GM23338 (cell line): ENCODE results near the gene ASTE1. TPM values are rescaled to one million over a fixed set of nuclear protein-coding genes. Genes with fewer than 3 reads are reported as not detected.

Experiments used
- ATAC-seq: fragments of 200-7000 bp; cut with Tn5 transposase; 3 replicates; pipeline ENCODE4 v1.9.1; 2020
- DNase-seq: peaks from one replicate; pipeline ENCODE4 v3.0.0-alpha.2; 2015; ENCODE audit warnings: low spot score
- H2AFZ ChIP-seq: fragments of 200-600 bp; sonication (generic); 2 replicates; pipeline ENCODE4 v1.8.0; 2016; ENCODE audit warnings: antibody characterized with exemption, mild to moderate bottlenecking, moderate library complexity
- H3F3A ChIP-seq: fragments of 200-600 bp; sonication (generic); replicated peaks from 2 replicates; pipeline ENCODE4 v1.8.0; 2017; ENCODE audit warnings: antibody characterized with exemption, mixed run types, low read depth
- H3K27ac ChIP-seq: fragments of 200-600 bp; sonication (generic); 2 replicates; pipeline ENCODE4 v1.6.1; 2016; ENCODE audit warnings: low read depth
- H3K27me3 ChIP-seq: fragments of 200-600 bp; sonication (generic); 2 replicates; pipeline ENCODE4 v1.8.0; 2016; ENCODE audit warnings: mild to moderate bottlenecking, mixed run types, moderate library complexity; ENCODE audit not compliant: insufficient read depth
- H3K36me3 ChIP-seq: fragments of 200-600 bp; sonication (generic); 2 replicates; pipeline ENCODE4 v1.8.0; 2016; ENCODE audit warnings: mild to moderate bottlenecking; ENCODE audit not compliant: insufficient read depth
- H3K4me1 ChIP-seq: fragments of 200-600 bp; sonication (generic); 2 replicates; pipeline ENCODE4 v1.8.0; 2016; ENCODE audit warnings: mild to moderate bottlenecking, moderate library complexity; ENCODE audit not compliant: insufficient read depth
- H3K4me2 ChIP-seq: fragments of 200-600 bp; sonication (generic); 2 replicates; pipeline ENCODE4 v1.7.1; 2017; ENCODE audit warnings: mixed run types
- H3K4me3 ChIP-seq: fragments of 200-600 bp; sonication (generic); 2 replicates; pipeline ENCODE4 v1.6.1; 2016; ENCODE audit warnings: mixed run types
- H3K79me2 ChIP-seq: fragments of 200-600 bp; sonication (generic); replicated peaks from 2 replicates; pipeline ENCODE4 v1.8.0; 2017; ENCODE audit warnings: mild to moderate bottlenecking; ENCODE audit not compliant: insufficient read depth
- H3K9me2 ChIP-seq: fragments of 200-600 bp; sonication (generic); 2 replicates; pipeline ENCODE4 v1.8.0; 2017; ENCODE audit not compliant: insufficient read depth
- H4K20me1 ChIP-seq: fragments of 200-600 bp; sonication (generic); replicated peaks from 2 replicates; pipeline ENCODE4 v1.8.0; 2017; ENCODE audit warnings: mild to moderate bottlenecking; ENCODE audit not compliant: insufficient read depth
- H3K27ac Mint-ChIP-seq: 2 replicates; pipeline ENCODE4 v1.8.0; 2020; ENCODE audit warnings: inconsistent platforms, mild to moderate bottlenecking, moderate library complexity, mixed read lengths
- H3K27me3 Mint-ChIP-seq: 3 replicates; pipeline ENCODE4 v1.8.0; 2022; ENCODE audit warnings: low read depth, mild to moderate bottlenecking, moderate library complexity, mixed read lengths, inconsistent platforms; ENCODE audit not compliant: insufficient read depth, poor library complexity
- H3K36me3 Mint-ChIP-seq: 3 replicates; pipeline ENCODE4 v1.8.0; 2021; ENCODE audit warnings: low read depth, mild to moderate bottlenecking, inconsistent platforms, moderate library complexity, mixed read lengths
- H3K4me1 Mint-ChIP-seq: 3 replicates; pipeline ENCODE4 v1.8.0; 2020; ENCODE audit warnings: mild to moderate bottlenecking, inconsistent platforms, mixed read lengths
- H3K4me3 Mint-ChIP-seq: 3 replicates; pipeline ENCODE4 v1.8.0; 2021; ENCODE audit warnings: moderate library complexity, mild to moderate bottlenecking, inconsistent platforms, mixed read lengths
- H3K9me3 Mint-ChIP-seq: 3 replicates; pipeline ENCODE4 v1.8.0; 2020; ENCODE audit warnings: moderate library complexity, mild to moderate bottlenecking, inconsistent platforms, mixed read lengths
- CREB1 ChIP-seq: fragments of 250-450 bp; sonication (Bioruptor Pico); IDR thresholded peaks from 2 replicates; pipeline ENCODE4 v1.5.0; 2020; ENCODE audit warnings: low read depth, mild to moderate bottlenecking, moderate library complexity
- CTCF ChIP-seq, 2 experiments: fragments of 200-600 bp in 1 of 2; sonication (generic) in 1 of 2; conservative IDR thresholded peaks; 2 replicates each; pipeline versions ENCODE4 v1.5.1 to v1.6.1; 2016 to 2017; ENCODE audit warnings: antibody characterized with exemption in 2 of 2, low read depth in 2 of 2, mild to moderate bottlenecking in 2 of 2, moderate library complexity in 1 of 2
- ETS1 ChIP-seq: IDR thresholded peaks from 2 replicates; pipeline ENCODE4 v1.6.1; 2016; ENCODE audit warnings: antibody characterized with exemption
- EZH2 ChIP-seq: fragments of 200-600 bp; sonication (generic); IDR thresholded peaks from one replicate; pipeline ENCODE4 v1.8.0; 2017; ENCODE audit warnings: antibody characterized with exemption, mild to moderate bottlenecking, low read depth; ENCODE audit not compliant: unreplicated experiment
- EZH2phosphoT487 ChIP-seq: fragments of 200-600 bp; sonication (generic); IDR thresholded peaks from one replicate; pipeline ENCODE4 v1.8.1; 2018; ENCODE audit warnings: antibody characterized with exemption; ENCODE audit not compliant: unreplicated experiment
- JUNB ChIP-seq: IDR thresholded peaks from one replicate; pipeline ENCODE4 v1.6.1; 2016; ENCODE audit warnings: antibody characterized with exemption; ENCODE audit not compliant: unreplicated experiment
- POLR2AphosphoS5 ChIP-seq: IDR thresholded peaks from 2 replicates; pipeline ENCODE4 v1.6.1; 2016; ENCODE audit warnings: antibody characterized with exemption, low read depth
- STAT1 ChIP-seq: IDR thresholded peaks from one replicate; pipeline ENCODE4 v1.6.1; 2016; ENCODE audit warnings: antibody characterized with exemption; ENCODE audit not compliant: unreplicated experiment
- ZNF114 ChIP-seq: fragments of 250-450 bp; sonication (Bioruptor Pico); IDR thresholded peaks from 2 replicates; pipeline ENCODE4 v1.5.0; 2020; ENCODE audit warnings: mild to moderate bottlenecking, moderate library complexity
- ZNF331 ChIP-seq: fragments of 250-450 bp; sonication (Bioruptor Pico); IDR thresholded peaks from 2 replicates; pipeline ENCODE4 v1.5.0; 2020; ENCODE audit warnings: low read depth, mild to moderate bottlenecking, moderate library complexity
- ZNF462 ChIP-seq: fragments of 250-450 bp; sonication (Bioruptor Pico); IDR thresholded peaks from 2 replicates; pipeline ENCODE4 v1.5.0; 2020; ENCODE audit warnings: mild to moderate bottlenecking, moderate library complexity
- polyA plus RNA-seq: library from polyadenylated mRNA; unstranded; fragments of >200 nt; fragmentation: Nextera tagmentation; extraction: Ambion mirVana; gene quantifications from 2 replicates; pipeline ENCODE4 v1.2.1, GENCODE V29; 2016
- total RNA-seq: library from RNA; depleted of rRNA; stranded (reverse); fragments of >200 nt; shearing (Covaris generic); gene quantifications from 2 replicates; pipeline ENCODE4 v1.2.3, GENCODE V29; 2014

The ASTE1 gene
- total and polyA plus RNA-seq, 2 experiments from 2014 or later: 4.9 to 8.9 TPM

- H3K27ac ChIP-seq: no peak overlapping the region
- no peak overlapping the region for H3K4me3 ChIP-seq
- H3K27me3 Mint-ChIP-seq: no peaks in the 10 kb centered on the region
- no peaks in the 10 kb centered on the region for H3K36me3 ChIP-seq
- no peaks in the 10 kb centered on the region for H3K9me3 Mint-ChIP-seq
- no peaks in the 10 kb centered on the region for H3K9me2 ChIP-seq
- peak; percentile 26; the same call in 1 of the 3 replicates for ATAC-seq
- DNase-seq: peak; percentile 61
- H3F3A ChIP-seq: no peaks in the 10 kb centered on the region
- no peak overlapping the region for H3K27ac Mint-ChIP-seq
- H3K4me2 ChIP-seq: no peak overlapping the region
- H3K79me2 ChIP-seq: no peaks in the 10 kb centered on the region
- no peak overlapping the region for H3K4me3 Mint-ChIP-seq
- TF ChIP-seq ZNF114 (CRISPR knock-in tag) (no peak), POLR2AphosphoS5 (no peak), EZH2 (no peak), CREB1 (CRISPR knock-in tag) (no peak), CTCF (conservative IDR thresholded peaks at IDR 0.05; ENCODE audit: low read depth in 2 of 2) (peak; percentile 64 to 85)
- no peaks in the 10 kb centered on the region for H3K27me3 ChIP-seq
- no peaks in the 10 kb centered on the region for H3K36me3 Mint-ChIP-seq
- no peaks in the 10 kb centered on the region for H3K4me1 Mint-ChIP-seq
- H2AFZ ChIP-seq: no peak overlapping the region
- no peaks in the 10 kb centered on the region for H4K20me1 ChIP-seq
- H3K4me1 ChIP-seq: no peaks in the 10 kb centered on the region
These were observed 7.0 kb upstream of the ASTE1 start for GRCh38 chr3:131033480-131034080.

GRCh38 chr3:131031660-131032059 is 5.0 kb upstream of the ASTE1 start:
- Histone ChIP-seq H4K20me1 (no peaks in the 10 kb centered on the region), H3F3A (no peaks in the 10 kb centered on the region), H2AFZ (no peak overlapping the region), H3K4me2 (no peak overlapping the region), H3K4me1 (peaks cover 5% of the 10 kb centered on the region; the same call in 1 of the 2 replicates), H3K4me3 (no peak overlapping the region), H3K36me3 (no peaks in the 10 kb centered on the region), H3K27me3 (no peaks in the 10 kb centered on the region), H3K27ac (no peak overlapping the region), H3K79me2 (no peaks in the 10 kb centered on the region), H3K9me2 (no peaks in the 10 kb centered on the region)
- Mint-ChIP-seq H3K27me3 (no peaks in the 10 kb centered on the region), H3K36me3 (no peaks in the 10 kb centered on the region), H3K4me1 (peaks cover 5% of the 10 kb centered on the region; the same call in 1 of the 3 replicates), H3K9me3 (no peaks in the 10 kb centered on the region), H3K4me3 (no peak overlapping the region), H3K27ac (no peak overlapping the region)
- ATAC-seq (no peak), DNase-seq (no peak)
- no peak for TF ChIP-seq ZNF114 (CRISPR knock-in tag)
- no peak for TF ChIP-seq STAT1
- no peak for TF ChIP-seq ZNF331
- no peak for TF ChIP-seq CREB1 (CRISPR knock-in tag)
- TF ChIP-seq EZH2phosphoT487: no peak
- TF ChIP-seq POLR2AphosphoS5: no peak
- TF ChIP-seq ETS1: no peak
- no peak for TF ChIP-seq ZNF462 (CRISPR knock-in tag)
- TF ChIP-seq EZH2: no peak
- no peak for TF ChIP-seq JUNB
